AG08396 (cell line): ENCODE data around the gene PEAK1.

Experiments used
- DNase-seq: peaks from one replicate; pipeline ENCODE4 v3.0.0; 2012; ENCODE audit warnings: low spot score, mixed read lengths

PEAK1 gene

DNA sequence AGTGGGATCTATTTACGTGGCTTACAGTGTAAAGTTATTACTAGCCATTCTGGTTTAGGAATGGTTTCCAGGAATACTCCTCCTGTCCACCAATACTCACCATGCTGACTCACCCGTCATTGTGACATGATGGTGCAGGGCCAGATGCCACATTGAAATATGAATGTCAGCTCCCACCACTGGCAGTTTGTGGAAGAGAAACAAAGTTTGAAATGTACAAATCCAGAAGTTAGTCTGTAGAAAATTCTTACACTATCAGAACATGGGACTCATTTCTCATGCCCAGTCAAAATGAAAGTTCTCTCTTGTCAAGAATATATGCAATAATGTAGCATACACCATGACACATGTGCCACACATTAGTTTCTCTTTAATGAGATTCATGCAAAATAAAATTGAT lies 334.6 kb downstream of the PEAK1 start:
- peak; percentile 69 for DNase-seq

DNA sequence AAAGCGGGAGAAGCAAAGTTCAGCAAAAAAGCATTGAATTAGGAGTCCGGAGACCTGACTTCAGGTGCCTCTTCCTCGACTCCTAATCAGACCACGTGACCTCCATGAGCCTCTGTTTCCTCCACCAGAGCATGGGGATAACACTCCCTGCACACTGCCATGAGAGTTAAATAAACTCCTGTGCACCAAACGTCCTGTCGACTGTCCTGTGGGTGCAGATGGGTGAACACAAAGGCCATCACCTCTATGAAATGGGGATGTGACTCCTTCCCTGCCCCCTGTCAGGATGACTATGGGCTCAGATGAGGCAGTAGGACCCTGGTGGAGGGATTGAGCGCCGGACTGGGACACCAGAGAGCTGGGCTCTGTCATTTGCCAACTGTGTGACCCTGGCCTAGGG lies 335.5 kb downstream of the PEAK1 start:
- no peak for DNase-seq

DNA sequence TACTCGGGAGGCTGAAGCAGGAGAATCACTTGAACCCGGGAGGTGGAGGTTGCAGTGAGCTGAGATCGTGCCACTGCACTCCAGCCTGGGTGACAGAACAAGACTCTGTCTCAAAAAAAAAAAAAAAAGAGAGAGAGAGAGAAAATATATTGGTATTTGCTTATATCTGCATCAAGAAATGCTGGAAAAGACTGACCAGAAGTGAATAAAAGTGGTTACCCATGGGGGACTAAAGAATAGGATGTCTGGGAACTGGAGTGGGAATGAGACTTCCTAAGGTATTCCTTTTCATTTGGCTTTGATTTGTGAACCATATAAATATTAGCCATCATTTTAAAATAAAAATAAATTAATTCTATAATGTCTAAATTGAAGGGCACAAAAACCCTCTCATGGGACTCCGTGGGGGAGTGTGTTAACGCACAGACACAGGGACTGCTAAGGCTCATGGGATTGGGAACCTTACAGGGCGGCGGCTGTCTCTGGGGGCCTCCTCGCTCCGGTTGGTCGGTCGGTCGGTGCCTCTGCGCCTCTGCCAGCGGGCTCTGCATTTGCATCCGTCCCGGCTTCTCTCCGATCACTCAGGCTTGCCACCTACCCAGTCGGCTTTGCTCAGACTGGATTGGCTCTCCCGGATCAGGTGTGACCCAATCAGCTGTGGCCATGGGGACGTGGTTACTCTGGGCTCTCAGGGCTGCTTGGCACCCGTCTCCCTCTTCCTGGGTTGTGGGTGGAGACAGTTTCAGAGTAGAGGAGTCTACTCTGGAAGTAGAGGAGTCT lies 336.3 kb downstream of the PEAK1 start:
- DNase-seq: peak; percentile 53

DNA sequence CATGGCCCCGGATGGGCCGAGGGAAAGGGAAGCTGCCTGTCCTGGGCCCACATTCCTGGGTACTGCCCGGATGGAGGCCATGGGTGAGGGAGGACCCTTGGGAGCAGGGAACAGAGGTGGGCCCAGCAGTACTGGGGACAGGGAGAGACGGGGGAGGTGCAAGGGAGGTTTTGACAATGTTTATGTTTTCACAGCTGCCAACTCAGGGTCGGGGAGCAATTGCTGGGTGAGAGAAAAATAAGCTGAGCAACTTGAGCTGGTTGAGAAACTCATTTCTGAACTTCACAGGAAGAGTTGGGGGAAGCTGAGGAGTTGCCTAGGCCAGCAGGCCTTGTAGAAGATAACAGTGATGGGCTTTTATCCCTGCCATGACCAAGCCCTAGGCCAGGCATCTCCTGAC lies 337.9 kb downstream of the PEAK1 start:
- no peak for DNase-seq

DNA sequence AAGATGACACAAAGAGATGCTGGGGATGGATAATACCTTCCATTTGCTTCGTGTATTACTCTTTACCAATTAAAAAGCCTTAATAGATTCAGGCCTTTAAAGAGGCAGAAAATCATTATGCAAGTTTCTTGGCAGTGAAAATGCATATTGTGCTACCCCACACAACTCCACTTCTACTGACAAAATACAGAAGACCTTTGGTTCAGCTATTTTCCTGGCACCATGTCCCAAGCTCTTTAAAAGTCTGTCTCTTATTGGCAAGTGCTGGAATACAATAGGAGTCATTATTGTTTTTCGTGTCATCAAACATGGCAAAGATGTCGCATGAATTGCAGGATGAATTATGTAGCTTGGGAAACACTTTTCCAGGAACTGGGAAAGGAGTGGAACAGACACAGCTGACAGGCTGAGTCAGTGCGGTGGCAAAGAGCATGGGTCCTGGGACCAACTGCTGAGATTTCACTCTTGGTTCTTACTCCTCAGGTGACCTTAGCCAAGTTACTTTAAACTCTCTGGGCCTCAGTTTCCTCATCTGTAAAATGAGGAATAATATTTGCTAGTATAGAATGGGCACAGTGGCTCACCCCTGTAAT lies 343.5 kb downstream of the PEAK1 start:
- no peak for DNase-seq

DNA sequence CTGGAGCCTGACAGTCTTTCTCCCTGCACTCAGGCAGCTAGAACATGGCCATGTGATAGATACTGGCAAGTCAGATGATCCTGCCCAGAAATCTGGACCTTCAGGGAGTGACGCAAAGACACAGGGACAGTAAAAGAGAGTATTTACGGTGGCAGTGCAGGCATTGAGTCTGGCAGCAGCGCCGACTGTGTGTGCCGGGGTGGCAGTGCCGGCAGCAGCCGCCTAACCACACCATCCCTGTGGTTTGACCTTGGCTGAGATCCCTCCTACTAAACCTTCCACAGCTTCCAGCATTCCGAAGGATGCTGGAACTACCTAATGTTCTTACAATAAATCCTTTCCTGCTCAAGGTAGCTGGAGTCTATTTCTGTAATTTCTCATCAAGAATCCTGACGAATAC lies 344.4 kb downstream of the PEAK1 start:
- DNase-seq: no peak

DNA sequence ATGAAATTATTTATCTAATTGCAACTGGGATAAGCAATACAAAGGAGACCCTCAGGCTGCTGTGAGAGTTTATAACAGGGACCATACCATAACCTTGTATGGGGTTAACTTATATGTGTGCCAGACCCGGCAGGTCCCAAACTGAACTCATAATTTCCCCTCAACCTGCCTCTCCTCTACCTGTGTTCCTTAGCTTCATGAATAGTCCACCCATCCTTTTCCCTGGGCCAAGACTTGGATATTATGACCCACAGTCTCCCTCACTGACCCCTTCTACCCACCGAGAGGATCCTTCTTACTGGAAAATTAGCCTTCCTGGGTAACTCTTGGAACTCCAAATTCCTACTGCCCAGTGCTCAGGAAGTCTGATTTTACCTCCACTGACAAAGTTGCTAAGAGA lies 345.6 kb downstream of the PEAK1 start:
- no peak for DNase-seq

DNA sequence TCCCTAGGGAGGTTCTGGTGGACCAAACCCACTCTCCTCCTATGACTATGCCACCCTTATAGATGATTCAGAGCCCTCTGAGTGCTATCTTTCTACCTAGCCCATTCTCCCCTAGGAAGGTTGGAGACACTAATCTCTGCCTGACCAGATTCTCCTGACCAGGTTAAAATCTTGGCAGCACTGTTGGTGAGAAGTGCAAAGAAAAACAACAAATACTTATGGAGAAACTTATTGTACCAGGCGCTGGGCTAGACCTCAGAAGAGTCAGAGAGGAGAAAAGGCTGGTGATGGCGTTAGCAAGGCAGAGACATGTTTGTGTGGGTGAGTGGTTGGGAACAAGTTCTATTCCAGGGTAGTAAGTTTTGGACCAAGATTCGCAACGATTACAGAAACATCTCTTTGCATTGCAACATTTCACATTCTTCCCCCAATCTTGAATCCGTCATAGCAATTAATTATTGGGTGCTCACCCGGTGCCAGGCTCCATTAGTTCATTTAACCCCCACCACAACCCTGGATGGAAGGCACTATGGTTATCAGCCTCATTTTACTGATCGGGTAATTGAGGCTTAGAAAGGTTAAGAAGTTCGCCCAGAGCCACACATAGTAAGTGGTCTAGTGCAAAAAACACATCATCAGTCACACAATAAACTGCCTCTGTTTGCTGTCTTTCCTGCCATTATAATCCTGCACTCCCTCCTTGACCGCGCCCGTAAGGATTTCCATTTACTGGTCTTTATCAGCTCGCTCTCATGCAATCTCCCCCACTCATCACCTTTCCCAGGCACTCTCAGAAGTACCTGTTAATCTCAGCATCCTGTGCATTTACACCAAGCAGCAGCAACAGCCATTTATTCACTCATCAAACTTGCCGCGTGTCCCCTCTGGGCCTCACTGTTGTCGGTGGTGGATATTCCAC lies 348.3 kb downstream of the PEAK1 start:
- no peak for DNase-seq

DNA sequence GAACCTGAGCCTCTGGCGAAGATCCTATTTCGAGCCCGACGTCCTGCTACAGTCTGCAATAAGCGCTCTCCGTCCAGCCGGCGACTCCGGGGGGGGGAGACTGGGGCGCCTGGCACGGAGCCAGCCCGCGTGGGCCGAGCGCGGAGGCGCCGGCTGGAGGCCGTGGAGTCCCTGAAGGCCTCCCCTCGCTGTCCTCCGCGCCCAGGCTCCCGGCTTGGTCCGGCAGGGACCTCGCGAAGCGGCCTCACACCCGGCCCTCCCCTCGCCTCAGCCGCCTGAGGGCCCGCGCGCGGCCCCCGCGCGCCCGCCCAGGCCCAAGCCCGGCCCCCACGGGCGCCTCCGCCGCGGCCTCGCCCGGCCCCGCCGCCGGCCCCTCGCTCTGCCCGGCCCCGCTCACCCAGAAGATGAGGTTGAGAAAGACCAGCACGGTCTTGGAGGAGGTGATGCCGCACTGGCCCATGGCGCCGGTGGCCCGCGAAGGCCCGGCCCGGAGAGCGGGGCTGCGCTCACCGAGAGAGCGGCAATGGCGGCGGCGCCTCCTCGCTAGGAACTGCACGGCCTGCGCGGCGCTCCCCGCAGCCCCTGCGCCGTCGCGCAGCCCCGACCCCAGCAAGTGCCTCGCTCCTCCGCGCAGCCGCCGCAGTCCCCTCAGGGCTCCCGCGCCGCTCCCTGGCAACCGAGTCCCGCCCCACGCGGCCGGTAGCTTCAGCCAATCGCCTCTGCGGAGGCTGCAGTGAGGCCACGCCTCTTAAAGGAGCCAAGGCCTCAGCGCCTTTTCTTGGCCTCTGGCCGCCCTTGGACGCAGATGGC lies 349.2 kb downstream of the PEAK1 start, which contains the start of gene TSPAN3:
TSS of gene TSPAN3 (minus strand) at position 615 of the 810 bp plus-strand sequence. CDS start at position 460, 155 bp downstream.
- DNase-seq: peak; percentile 95

DNA sequence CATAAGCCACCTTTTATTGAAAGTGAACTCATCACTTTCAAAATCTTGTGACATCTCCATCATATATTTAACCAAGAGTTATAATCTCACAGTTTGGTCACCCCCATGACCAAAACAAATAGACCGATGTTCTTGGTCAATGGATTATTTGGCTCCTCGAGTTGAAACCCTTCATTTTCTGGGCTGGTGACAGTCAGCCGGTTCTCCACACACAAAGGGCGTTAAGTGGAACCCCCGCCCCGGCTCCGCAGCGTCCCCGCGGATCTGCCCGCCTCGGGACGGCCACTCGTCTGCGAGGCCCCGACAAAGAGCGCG lies 349.8 kb downstream of the PEAK1 start:
- no peak for DNase-seq

DNA sequence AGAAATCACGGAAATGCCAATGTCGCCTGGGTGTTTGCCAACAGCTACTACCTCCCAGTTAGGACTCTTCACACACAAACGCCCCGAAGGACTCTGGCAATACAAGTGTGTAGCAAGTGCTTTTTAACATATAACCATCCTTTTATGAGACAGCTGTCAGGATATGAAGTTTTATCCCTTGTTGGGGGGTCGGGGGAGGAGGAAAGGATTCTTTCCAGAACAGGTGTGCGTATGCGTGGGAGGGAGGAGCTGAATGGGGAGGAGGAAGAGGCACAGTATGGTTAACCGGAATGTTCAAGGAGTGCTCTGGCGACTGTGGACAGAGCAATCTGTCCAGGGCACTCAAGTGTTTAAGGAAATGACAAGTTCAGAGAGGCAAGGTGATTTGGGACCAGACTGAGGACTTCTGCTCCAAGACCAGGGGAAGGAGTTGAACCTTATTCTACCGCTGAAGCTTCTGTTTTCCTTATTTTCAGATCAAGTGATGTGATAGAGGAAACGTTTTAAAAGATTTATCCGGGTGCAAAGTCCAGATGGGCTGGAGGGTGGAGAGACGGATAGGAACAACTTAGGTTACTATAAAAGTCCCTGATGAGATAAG lies 350.3 kb downstream of the PEAK1 start:
- no peak for DNase-seq

DNA sequence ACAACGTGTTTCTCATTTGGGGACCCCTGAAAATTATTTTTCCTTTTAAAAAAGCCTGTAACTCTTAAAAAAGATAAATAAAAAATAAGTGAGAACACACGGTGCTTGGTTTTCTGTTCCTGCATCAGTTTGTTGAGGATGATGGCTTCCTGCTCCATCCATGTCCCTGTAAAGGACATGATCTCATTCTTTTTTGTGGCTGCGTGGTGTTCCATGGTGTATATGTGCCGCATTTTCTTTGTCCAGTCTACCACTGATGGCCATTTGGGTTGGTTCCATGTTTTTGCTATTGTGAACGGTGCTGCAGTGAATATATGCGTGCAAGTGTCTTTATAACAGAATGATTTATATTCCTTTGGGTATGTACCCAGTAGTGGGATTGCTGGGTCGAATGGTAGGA lies 351.3 kb downstream of the PEAK1 start:
- DNase-seq: no peak

DNA sequence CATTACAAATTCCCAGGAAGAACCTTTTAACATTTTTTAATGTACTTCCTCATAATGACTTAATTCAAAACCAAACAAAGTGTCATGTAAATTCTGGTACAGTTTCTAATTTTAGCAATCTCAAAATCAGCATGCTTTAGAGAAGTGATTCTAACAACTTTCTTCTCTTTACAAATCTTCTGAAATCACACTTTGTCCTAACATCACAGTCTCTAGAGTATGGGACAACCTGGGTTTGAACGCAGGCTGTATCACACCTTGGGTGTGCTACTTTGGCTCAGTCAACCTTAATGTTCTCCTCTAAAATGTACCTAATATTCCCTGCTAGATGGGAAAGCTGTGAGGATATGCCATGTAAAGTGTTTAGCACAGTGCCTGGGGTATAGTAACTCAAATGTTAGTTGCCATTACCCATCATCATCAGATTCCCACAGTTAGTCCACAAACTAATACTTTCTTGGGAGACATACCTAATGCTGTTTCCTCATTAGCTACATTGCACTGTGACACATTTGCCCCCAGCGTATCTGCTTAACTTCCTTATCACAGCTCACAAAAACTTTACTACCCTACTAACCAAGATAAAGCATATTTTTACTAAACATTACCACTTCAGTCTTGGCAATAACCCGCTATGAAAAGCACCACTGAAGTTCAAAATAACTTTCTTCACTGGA lies 352.1 kb downstream of the PEAK1 start:
- DNase-seq: no peak

DNA sequence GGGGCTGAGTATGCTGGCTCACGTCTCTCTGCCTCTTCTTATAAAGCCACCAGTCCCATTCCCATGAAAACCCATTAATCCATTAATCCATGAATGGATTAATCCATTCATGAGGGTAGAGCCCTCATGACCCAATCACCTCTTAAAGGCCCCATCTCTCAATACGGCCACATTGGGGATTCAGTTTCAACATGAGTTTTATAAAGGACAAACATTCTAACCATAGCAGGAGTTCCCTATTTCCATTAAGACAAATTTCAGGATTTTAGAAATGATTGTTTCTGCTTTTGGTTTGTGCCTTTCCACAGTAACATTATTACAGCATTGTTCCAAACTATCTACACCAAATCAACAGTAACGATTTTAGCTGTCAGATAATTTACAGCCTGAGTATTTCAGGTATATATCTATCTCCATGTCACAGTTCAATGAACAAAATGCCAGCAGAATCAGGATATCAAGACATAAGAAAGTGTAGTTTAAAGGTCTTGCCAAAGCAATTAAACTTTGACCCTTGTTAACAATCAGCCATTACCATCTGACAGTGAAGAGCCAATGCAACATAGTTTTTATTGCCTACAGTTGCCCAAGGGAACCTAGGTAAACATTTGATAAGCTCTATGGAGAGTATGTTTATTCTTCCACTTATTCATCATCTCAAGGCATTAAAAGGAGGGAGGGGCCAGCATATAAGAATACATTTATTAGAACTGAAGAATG lies 352.8 kb downstream of the PEAK1 start:
- peak; percentile 11 for DNase-seq

DNA sequence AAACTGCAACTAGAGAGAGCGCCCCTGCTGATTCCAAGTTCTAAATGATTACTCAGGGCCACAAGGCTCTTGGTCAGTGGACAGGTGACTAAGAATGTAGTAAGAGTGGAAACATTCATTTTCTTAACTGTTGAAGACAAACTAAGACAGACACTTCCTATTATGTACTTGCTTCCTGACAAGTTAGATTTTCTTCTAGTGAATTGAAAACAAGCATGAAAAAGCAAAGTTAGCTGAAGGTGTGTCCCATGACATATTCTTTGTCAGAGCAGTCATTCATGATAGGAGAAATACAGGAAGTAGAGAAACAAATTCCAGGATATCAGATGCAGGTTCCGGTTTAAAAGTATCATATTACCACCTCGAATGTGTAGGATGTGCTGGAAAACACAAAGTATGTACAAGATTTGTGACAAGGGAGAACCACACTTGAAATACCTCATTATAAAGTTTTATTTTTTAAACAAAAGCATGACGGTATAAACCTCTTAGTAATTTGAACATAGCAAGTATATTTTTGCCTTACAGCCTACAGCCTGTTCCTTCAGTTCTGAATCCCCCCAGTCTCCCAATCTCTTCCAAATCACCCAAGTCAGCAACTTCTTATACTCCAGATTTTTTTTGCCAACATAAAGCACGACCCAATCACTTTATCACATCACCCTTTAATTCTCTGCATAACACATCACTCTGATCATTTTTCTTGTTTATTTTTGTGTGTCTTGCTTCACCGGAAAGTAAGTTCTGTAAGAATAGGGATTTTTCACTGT lies 355.2 kb downstream of the PEAK1 start:
- peak; percentile 9 for DNase-seq

DNA sequence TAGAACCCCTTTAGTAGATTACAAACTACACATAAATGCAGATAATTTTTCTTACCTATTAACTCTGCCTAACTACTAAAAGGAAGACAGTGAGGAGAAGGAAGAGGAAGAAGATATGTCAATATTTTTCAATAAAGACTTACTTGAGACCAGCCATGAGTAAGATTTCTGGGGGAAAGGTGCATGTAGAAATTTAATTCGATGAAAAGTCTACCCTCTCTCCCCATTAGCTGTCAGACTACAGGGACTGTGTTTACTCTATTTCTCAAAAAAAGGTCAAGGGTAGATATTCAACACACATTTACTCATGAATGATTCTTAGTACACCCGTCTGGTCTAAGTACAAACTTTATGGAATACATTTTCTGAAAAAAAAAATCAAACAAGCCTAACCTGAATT lies 355.8 kb downstream of the PEAK1 start:
- no peak for DNase-seq

DNA sequence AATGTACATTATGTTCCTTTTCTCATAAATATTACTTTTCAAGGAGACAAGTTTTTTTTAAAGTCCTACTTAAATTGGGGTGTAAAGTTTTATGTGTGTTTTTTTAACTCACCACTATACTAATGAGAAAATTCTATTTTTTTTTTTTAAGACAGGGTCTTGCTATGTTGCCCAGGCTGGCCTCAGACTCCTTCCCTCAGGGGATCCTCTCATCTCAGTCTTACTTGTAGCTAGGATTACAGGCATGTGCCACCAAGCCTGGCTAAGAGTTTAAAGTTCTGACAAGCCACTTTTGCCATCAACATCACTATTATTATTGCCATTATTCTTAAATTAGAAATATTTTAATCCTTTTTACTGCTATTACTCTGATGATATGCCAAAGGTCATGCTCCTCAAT lies 356.7 kb downstream of the PEAK1 start:
- no peak for DNase-seq

DNA sequence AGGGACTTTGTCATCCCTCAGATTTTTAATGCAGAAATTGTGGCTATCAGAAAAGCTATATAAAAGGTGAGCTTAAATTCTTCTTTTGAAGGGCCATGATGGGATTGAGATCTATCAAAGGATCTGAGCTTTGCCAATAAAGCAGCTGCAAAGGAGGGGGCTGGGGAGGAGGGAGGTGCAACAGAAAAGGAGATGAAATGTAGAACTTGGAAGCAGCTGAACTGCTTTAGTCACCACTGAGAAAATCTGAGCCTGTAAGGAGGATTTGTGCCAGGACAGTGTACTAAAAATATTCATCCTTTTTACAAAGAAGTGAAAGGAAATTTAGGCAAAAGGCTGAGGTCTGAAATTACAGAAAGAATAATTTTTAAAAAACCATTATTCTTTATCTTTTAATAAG lies 359.4 kb downstream of the PEAK1 start:
- DNase-seq: peak; percentile 18

DNA sequence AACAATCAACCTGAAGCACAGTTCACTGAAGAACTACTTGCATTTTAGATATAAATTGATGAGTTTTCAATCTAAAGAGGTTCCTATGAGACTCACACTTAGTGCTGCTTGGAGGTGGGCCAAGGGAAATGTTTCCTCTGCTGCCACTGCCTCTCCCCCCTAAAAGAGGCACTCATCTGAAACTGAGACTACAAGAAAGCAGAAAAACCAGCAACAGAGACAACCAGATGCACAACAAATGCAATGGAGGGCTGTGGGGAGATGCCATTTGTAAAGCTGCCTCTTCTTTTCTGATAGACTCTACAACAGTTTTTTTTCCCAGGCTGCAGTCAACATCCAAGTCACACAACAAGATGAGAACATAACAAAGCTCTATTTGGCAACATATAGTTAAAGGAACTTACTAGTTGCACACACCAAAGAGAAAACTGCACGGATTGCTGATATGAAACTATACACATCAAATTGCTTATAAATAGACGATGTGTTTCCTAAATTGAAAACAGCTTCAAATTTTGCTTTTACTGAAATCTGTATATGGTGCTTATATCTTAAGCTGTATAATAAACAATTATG lies 360.0 kb downstream of the PEAK1 start:
- no peak for DNase-seq
